IMR-90 (cell line): ENCODE results near the gene SMIM14.

Experiments used
- BHLHE40 ChIP-seq: fragments of 150-350 bp; IDR thresholded peaks from 2 replicates; pipeline ENCODE4 v1.6.1; 2016; ENCODE audit warnings: mild to moderate bottlenecking, low read depth, low read length
- CEBPB ChIP-seq: IDR thresholded peaks from 2 replicates; pipeline ENCODE4 v1.6.1; 2012; ENCODE audit warnings: low read depth, low read length, improper control_type of control experiment
- CHD1 ChIP-seq: IDR thresholded peaks from 2 replicates; pipeline ENCODE4 v1.6.1; 2012; ENCODE audit warnings: low read depth, low read length, improper control_type of control experiment
- POLR2A ChIP-seq: IDR thresholded peaks from 2 replicates; pipeline ENCODE4 v1.6.1; 2012; ENCODE audit warnings: mild to moderate bottlenecking, low read depth, low read length
- RAD21 ChIP-seq: IDR thresholded peaks from 2 replicates; pipeline ENCODE4 v1.6.1; 2012; ENCODE audit warnings: low read length, improper control_type of control experiment
- TF ChIP-seq, protein P1 (sequence below): conservative IDR thresholded peaks from 2 replicates; pipeline ENCODE4 v1.5.1; 2012; ENCODE audit warnings: mild to moderate bottlenecking, low read depth, low read length, improper control_type of control experiment

DNA sequence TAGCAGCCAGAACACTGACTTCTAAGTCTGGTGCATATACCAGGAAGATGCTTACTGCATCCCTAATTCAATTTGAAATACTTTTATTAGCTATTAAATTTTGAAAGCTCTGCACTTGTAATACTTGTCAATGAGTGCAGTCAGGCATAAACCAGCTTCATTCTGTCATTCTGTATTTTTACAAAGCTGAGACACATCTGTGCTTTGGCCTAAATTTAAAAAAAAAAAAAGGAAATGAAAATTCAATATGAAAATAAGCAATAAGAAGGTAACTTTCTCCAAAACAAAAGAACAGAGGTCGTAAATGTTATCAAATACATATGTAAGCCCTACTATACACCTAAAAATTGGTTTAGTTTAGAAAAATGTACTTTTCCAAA, 7.0 kb downstream of the SMIM14 start:
- TF ChIP-seq, protein P1, sequence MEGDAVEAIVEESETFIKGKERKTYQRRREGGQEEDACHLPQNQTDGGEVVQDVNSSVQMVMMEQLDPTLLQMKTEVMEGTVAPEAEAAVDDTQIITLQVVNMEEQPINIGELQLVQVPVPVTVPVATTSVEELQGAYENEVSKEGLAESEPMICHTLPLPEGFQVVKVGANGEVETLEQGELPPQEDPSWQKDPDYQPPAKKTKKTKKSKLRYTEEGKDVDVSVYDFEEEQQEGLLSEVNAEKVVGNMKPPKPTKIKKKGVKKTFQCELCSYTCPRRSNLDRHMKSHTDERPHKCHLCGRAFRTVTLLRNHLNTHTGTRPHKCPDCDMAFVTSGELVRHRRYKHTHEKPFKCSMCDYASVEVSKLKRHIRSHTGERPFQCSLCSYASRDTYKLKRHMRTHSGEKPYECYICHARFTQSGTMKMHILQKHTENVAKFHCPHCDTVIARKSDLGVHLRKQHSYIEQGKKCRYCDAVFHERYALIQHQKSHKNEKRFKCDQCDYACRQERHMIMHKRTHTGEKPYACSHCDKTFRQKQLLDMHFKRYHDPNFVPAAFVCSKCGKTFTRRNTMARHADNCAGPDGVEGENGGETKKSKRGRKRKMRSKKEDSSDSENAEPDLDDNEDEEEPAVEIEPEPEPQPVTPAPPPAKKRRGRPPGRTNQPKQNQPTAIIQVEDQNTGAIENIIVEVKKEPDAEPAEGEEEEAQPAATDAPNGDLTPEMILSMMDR: no peak
- TF ChIP-seq BHLHE40 (no peak), CHD1 (no peak), POLR2A (no peak), CEBPB (no peak), RAD21 (no peak)
